ENCODE measurements around the gene FLNC. TPM values are rescaled to one million over a fixed set of nuclear protein-coding genes. Genes with fewer than 3 reads are reported as not detected.

FLNC gene
- total RNA-seq, 1 experiment from 2014 or later, result 8.0 TPM

DNA sequence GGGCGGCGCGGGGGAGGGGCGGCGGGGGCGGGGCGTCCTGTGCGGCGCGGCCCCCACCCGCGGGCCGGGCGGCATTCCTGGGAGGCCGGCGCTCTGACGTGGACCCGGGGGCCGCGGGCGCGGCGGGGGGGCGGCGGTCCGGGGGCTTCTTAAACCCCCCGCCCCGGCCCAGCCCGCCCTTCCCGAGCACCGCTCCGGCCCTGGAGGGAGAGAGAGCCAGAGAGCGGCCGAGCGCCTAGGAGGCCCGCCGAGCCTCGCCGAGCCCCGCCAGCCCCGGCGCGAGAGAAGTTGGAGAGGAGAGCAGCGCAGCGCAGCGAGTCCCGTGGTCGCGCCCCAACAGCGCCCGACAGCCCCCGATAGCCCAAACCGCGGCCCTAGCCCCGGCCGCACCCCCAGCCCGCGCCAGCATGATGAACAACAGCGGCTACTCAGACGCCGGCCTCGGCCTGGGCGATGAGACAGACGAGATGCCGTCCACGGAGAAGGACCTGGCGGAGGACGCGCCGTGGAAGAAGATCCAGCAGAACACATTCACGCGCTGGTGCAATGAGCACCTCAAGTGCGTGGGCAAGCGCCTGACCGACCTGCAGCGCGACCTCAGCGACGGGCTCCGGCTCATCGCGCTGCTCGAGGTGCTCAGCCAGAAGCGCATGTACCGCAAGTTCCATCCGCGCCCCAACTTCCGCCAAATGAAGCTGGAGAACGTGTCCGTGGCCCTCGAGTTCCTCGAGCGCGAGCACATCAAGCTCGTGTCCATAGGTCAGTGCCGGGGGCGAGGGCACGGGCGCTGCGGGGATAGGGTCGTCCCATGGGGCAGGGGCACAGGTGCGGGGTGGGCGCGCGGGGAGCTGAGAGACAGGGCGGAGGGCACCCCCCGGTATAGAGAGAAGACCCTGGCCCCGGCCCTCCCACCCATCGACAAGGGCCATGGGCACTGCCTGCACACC lies at the start of gene FLNC (continued):
- TF ChIP-seq, protein P1, sequence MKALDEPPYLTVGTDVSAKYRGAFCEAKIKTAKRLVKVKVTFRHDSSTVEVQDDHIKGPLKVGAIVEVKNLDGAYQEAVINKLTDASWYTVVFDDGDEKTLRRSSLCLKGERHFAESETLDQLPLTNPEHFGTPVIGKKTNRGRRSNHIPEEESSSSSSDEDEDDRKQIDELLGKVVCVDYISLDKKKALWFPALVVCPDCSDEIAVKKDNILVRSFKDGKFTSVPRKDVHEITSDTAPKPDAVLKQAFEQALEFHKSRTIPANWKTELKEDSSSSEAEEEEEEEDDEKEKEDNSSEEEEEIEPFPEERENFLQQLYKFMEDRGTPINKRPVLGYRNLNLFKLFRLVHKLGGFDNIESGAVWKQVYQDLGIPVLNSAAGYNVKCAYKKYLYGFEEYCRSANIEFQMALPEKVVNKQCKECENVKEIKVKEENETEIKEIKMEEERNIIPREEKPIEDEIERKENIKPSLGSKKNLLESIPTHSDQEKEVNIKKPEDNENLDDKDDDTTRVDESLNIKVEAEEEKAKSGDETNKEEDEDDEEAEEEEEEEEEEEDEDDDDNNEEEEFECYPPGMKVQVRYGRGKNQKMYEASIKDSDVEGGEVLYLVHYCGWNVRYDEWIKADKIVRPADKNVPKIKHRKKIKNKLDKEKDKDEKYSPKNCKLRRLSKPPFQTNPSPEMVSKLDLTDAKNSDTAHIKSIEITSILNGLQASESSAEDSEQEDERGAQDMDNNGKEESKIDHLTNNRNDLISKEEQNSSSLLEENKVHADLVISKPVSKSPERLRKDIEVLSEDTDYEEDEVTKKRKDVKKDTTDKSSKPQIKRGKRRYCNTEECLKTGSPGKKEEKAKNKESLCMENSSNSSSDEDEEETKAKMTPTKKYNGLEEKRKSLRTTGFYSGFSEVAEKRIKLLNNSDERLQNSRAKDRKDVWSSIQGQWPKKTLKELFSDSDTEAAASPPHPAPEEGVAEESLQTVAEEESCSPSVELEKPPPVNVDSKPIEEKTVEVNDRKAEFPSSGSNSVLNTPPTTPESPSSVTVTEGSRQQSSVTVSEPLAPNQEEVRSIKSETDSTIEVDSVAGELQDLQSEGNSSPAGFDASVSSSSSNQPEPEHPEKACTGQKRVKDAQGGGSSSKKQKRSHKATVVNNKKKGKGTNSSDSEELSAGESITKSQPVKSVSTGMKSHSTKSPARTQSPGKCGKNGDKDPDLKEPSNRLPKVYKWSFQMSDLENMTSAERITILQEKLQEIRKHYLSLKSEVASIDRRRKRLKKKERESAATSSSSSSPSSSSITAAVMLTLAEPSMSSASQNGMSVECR (CRISPR knock-in tag; IDR thresholded peaks at IDR 0.05; ENCODE audit: borderline replicate concordance), result peak; percentile 98
- TF ChIP-seq, protein P2, sequence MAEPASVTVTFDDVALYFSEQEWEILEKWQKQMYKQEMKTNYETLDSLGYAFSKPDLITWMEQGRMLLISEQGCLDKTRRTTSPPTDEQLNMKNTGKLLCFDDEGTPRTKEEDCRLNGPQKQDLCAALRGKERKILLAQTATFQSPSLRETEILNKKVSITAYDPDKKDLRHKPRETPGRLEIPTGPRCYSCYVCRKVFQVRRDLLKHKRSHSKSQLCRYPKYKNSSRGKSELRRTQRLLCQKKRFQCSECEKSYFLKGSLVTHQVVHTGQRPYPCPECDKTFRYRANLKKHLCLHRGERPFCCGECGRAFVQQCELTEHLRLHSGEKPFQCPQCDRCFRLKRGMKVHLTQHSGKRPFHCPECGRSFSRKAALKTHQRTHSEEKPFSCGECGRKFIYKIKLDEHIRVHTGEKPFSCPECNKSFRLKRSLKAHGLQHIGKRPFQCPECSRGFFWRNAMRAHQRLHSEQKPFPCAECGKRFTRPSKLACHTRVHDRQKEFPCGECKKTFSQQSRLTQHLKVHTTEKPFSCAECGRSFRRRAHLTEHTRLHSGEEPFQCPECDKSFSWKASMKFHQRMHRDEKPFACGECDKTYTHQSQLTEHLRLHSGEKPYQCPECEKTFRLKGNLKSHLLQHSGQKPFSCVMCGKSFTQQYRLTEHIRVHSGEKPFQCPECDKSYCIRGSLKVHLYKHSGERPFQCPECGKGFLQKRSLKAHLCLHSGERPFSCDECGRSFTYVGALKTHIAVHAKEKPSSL (CRISPR knock-in tag; conservative IDR thresholded peaks at IDR 0.05), result no peak
- no peak for TF ChIP-seq ZNF138 (CRISPR knock-in tag; conservative IDR thresholded peaks at IDR 0.05)
- no peak for TF ChIP-seq NFYB (CRISPR knock-in tag; conservative IDR thresholded peaks at IDR 0.05; ENCODE audit: low read depth)
- TF ChIP-seq, protein P3, sequence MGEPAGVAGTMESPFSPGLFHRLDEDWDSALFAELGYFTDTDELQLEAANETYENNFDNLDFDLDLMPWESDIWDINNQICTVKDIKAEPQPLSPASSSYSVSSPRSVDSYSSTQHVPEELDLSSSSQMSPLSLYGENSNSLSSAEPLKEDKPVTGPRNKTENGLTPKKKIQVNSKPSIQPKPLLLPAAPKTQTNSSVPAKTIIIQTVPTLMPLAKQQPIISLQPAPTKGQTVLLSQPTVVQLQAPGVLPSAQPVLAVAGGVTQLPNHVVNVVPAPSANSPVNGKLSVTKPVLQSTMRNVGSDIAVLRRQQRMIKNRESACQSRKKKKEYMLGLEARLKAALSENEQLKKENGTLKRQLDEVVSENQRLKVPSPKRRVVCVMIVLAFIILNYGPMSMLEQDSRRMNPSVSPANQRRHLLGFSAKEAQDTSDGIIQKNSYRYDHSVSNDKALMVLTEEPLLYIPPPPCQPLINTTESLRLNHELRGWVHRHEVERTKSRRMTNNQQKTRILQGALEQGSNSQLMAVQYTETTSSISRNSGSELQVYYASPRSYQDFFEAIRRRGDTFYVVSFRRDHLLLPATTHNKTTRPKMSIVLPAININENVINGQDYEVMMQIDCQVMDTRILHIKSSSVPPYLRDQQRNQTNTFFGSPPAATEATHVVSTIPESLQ (CRISPR knock-in tag; IDR thresholded peaks at IDR 0.05), result no peak
- no peak for TF ChIP-seq ZNF121 (CRISPR knock-in tag; IDR thresholded peaks at IDR 0.05)
- TF ChIP-seq, protein P4, sequence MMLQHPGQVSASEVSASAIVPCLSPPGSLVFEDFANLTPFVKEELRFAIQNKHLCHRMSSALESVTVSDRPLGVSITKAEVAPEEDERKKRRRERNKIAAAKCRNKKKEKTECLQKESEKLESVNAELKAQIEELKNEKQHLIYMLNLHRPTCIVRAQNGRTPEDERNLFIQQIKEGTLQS (CRISPR knock-in tag; conservative IDR thresholded peaks at IDR 0.05), result no peak
- no peak for TF ChIP-seq ZNF396 (CRISPR knock-in tag; IDR thresholded peaks at IDR 0.05; ENCODE audit: borderline replicate concordance)
- TF ChIP-seq, protein P5, sequence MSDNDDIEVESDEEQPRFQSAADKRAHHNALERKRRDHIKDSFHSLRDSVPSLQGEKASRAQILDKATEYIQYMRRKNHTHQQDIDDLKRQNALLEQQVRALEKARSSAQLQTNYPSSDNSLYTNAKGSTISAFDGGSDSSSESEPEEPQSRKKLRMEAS (CRISPR knock-in tag; IDR thresholded peaks at IDR 0.05), result peak; percentile 96
- no peak for TF ChIP-seq NR3C1 (CRISPR knock-in tag; conservative IDR thresholded peaks at IDR 0.05; ENCODE audit: low read depth)
- TF ChIP-seq, protein P6, sequence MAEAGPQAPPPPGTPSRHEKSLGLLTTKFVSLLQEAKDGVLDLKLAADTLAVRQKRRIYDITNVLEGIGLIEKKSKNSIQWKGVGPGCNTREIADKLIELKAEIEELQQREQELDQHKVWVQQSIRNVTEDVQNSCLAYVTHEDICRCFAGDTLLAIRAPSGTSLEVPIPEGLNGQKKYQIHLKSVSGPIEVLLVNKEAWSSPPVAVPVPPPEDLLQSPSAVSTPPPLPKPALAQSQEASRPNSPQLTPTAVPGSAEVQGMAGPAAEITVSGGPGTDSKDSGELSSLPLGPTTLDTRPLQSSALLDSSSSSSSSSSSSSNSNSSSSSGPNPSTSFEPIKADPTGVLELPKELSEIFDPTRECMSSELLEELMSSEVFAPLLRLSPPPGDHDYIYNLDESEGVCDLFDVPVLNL (CRISPR knock-in tag; IDR thresholded peaks at IDR 0.05; ENCODE audit: borderline replicate concordance, low read depth), result no peak
- peak; percentile 46; the same call in 1 of the 2 replicates for TF ChIP-seq SMAD4 (CRISPR knock-in tag; IDR thresholded peaks at IDR 0.05)
- TF ChIP-seq, protein P7, sequence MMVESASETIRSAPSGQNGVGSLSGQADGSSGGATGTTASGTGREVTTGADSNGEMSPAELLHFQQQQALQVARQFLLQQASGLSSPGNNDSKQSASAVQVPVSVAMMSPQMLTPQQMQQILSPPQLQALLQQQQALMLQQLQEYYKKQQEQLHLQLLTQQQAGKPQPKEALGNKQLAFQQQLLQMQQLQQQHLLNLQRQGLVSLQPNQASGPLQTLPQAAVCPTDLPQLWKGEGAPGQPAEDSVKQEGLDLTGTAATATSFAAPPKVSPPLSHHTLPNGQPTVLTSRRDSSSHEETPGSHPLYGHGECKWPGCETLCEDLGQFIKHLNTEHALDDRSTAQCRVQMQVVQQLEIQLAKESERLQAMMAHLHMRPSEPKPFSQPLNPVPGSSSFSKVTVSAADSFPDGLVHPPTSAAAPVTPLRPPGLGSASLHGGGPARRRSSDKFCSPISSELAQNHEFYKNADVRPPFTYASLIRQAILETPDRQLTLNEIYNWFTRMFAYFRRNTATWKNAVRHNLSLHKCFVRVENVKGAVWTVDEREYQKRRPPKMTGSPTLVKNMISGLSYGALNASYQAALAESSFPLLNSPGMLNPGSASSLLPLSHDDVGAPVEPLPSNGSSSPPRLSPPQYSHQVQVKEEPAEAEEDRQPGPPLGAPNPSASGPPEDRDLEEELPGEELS (CRISPR knock-in tag; IDR thresholded peaks at IDR 0.05), result peak; percentile 99
- no peak for TF ChIP-seq GTF2I (CRISPR knock-in tag; conservative IDR thresholded peaks at IDR 0.05)
- peak; percentile 96 for TF ChIP-seq TEAD1 (CRISPR knock-in tag; IDR thresholded peaks at IDR 0.05)
- TF ChIP-seq, protein P8, sequence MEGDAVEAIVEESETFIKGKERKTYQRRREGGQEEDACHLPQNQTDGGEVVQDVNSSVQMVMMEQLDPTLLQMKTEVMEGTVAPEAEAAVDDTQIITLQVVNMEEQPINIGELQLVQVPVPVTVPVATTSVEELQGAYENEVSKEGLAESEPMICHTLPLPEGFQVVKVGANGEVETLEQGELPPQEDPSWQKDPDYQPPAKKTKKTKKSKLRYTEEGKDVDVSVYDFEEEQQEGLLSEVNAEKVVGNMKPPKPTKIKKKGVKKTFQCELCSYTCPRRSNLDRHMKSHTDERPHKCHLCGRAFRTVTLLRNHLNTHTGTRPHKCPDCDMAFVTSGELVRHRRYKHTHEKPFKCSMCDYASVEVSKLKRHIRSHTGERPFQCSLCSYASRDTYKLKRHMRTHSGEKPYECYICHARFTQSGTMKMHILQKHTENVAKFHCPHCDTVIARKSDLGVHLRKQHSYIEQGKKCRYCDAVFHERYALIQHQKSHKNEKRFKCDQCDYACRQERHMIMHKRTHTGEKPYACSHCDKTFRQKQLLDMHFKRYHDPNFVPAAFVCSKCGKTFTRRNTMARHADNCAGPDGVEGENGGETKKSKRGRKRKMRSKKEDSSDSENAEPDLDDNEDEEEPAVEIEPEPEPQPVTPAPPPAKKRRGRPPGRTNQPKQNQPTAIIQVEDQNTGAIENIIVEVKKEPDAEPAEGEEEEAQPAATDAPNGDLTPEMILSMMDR (IDR thresholded peaks at IDR 0.05), result no peak
- TF ChIP-seq SP1 (CRISPR knock-in tag; conservative IDR thresholded peaks at IDR 0.05), result no peak
- TF ChIP-seq ZNF671 (CRISPR knock-in tag; IDR thresholded peaks at IDR 0.05), result no peak
- TF ChIP-seq ESRRA (CRISPR knock-in tag; IDR thresholded peaks at IDR 0.05; ENCODE audit: borderline replicate concordance), result peak; percentile 81; the same call in 1 of the 2 replicates
- TF ChIP-seq, protein P9, sequence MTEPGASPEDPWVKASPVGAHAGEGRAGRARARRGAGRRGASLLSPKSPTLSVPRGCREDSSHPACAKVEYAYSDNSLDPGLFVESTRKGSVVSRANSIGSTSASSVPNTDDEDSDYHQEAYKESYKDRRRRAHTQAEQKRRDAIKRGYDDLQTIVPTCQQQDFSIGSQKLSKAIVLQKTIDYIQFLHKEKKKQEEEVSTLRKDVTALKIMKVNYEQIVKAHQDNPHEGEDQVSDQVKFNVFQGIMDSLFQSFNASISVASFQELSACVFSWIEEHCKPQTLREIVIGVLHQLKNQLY (CRISPR knock-in tag; IDR thresholded peaks at IDR 0.05), result no peak

All from WTC11 (cell line).